ENCODE results near the gene NAALADL2. TPM values are rescaled to one million over a fixed set of nuclear protein-coding genes. Genes with fewer than 3 reads are reported as not detected.

Gene NAALADL2
- total RNA-seq, 1 donor from 2014 or later: 5.9 TPM

GRCh38 chr3:175432376-175433025 is 573.4 kb downstream of the NAALADL2 start:
- intact Hi-C loops (cut with DNase I): no loop called here
- Histone ChIP-seq H3K36me3 (no peaks in the 10 kb centered on the region), H3K27ac (no peak overlapping the region), H3K4me3 (no peak overlapping the region), H3K27me3 (no peaks in the 10 kb centered on the region), H3K9me3 (no peaks in the 10 kb centered on the region), H3K4me1 (peaks cover 0 to 11% of the 10 kb centered on the region in 2 donors)
- no peak for DNase-seq (ENCODE audit: low spot score in 2 of 2)
- no peak for TF ChIP-seq CTCF (IDR thresholded peaks at IDR 0.05)

- no peak for TF ChIP-seq CTCF (IDR thresholded peaks at IDR 0.05)
- no peak for DNase-seq (ENCODE audit: low spot score in 2 of 2)
- Histone ChIP-seq H3K9me3 (no peaks in the 10 kb centered on the region), H3K4me1 (peaks cover 0 to 11% of the 10 kb centered on the region in 2 donors), H3K27me3 (no peaks in the 10 kb centered on the region), H3K36me3 (no peaks in the 10 kb centered on the region), H3K4me3 (no peak overlapping the region), H3K27ac (no peak overlapping the region)
- intact Hi-C loops (cut with DNase I): no loop called here
Observed at GRCh38 chr3:175433026-175433674, 574.0 kb downstream of the NAALADL2 start.

- no peak overlapping the region for H3K4me3 ChIP-seq
- H3K9me3 ChIP-seq: no peaks in the 10 kb centered on the region
- H3K27ac ChIP-seq: no peak overlapping the region
- no peaks in the 10 kb centered on the region for H3K27me3 ChIP-seq
- intact Hi-C loops (cut with DNase I): no loop called here
- no peaks in the 10 kb centered on the region for H3K36me3 ChIP-seq
- H3K4me1 ChIP-seq: peaks cover 0 to 11% of the 10 kb centered on the region in 2 donors
- no peak for DNase-seq (ENCODE audit: low spot score in 2 of 2)
- no peak for TF ChIP-seq CTCF (IDR thresholded peaks at IDR 0.05)
Observed at GRCh38 chr3:175434561-175434960, 575.4 kb downstream of the NAALADL2 start.

- no peak for TF ChIP-seq CTCF (IDR thresholded peaks at IDR 0.05)
- intact Hi-C loops (cut with DNase I): no loop called here
- DNase-seq (ENCODE audit: low spot score in 2 of 2): no peak
- Histone ChIP-seq H3K27ac (no peak overlapping the region), H3K36me3 (no peaks in the 10 kb centered on the region), H3K4me3 (no peak overlapping the region), H3K27me3 (no peaks in the 10 kb centered on the region), H3K9me3 (no peaks in the 10 kb centered on the region), H3K4me1 (no peaks in the 10 kb centered on the region)
Observed at GRCh38 chr3:175443682-175444081, 584.5 kb downstream of the NAALADL2 start.

- DNase-seq (ENCODE audit: low spot score in 2 of 2): no peak
- no peak for TF ChIP-seq CTCF (IDR thresholded peaks at IDR 0.05)
- H3K4me1 ChIP-seq: no peaks in the 10 kb centered on the region
Observed at GRCh38 chr3:175445741-175446140, 586.6 kb downstream of the NAALADL2 start.

More at GRCh38 chr3:175445741-175446140, 586.6 kb downstream of the NAALADL2 start:
- Histone ChIP-seq H3K27ac (no peak overlapping the region), H3K36me3 (no peaks in the 10 kb centered on the region), H3K9me3 (no peaks in the 10 kb centered on the region), H3K27me3 (no peaks in the 10 kb centered on the region), H3K4me3 (no peak overlapping the region)
- intact Hi-C loops (cut with DNase I): no loop called here
